Testis (tissue), 3 donors: Measurements from ENCODE around the gene GLYR1. TPM values are rescaled to one million over a fixed set of nuclear protein-coding genes. Genes with fewer than 3 reads are reported as not detected.

Experiments
- DNase-seq: peaks from one replicate; pipeline ENCODE4 v3.0.0-alpha.2; 2019
- H3K27ac ChIP-seq, 2 donors: fragments of 200-600 bp; sonication (generic); one replicate each; pipeline ENCODE4 v1.5.1; 2019
- H3K27me3 ChIP-seq: fragments of 200-600 bp; sonication (generic); one replicate; pipeline ENCODE4 v1.5.1; 2019
- H3K36me3 ChIP-seq: fragments of 200-600 bp; sonication (generic); one replicate; pipeline ENCODE4 v1.5.1; 2017; ENCODE audit warnings: low read depth; ENCODE audit errors: missing control alignments
- H3K4me1 ChIP-seq: fragments of 200-600 bp; sonication (generic); one replicate; pipeline ENCODE4 v1.5.1; 2019
- H3K4me3 ChIP-seq, 2 donors: fragments of 200-600 bp; sonication (generic); one replicate each; pipeline ENCODE4 v1.5.1; 2017 to 2019
- H3K9me3 ChIP-seq: fragments of 200-600 bp; sonication (generic); one replicate; pipeline ENCODE4 v1.5.1; 2017
- POLR2A ChIP-seq: fragments of 450-650 bp; IDR thresholded peaks from one replicate; pipeline ENCODE4 v1.6.1; 2017; ENCODE audit warnings: antibody characterized with exemption, mild to moderate bottlenecking, moderate library complexity
- WGBS, 2 donors: methylation state at CpG; one replicate each; pipeline ENCODE4 v1.1.5; 2018; 5-methylcytosine and 5-hydroxymethylcytosine counted together
- intact Hi-C: fragments of 100-400 bp; cut with DNase I; formaldehyde crosslinking; loops from one replicate; pipeline ENCODE4 v1.15.1; 2023; ENCODE audit warnings: low total_unique reads
- polyA plus RNA-seq: library from polyadenylated mRNA; stranded (reverse); fragments of 350-450 nt; fragmentation: Illumina TruSeq; extraction: RNeasy Lipid Tissue Mini Kit (QIAGEN cat#74804); gene quantifications from one replicate; pipeline ENCODE4 v1.2.3, GENCODE V29; 2014; ENCODE audit warnings: low read depth, low replicate concordance; ENCODE audit not compliant: insufficient read depth
- total RNA-seq, 2 donors: library from RNA; depleted of rRNA; stranded (reverse); fragments of >200 nt; gene quantifications; one replicate each; pipeline ENCODE4 v1.2.3, GENCODE V29; 2016
- TF ChIP-seq, protein P1 (sequence below), 3 experiments: fragments of 450-650 bp in 2 of 3; fragments of 200-600 bp in 1 of 3; sonication (generic) in 1 of 3; IDR thresholded peaks; one replicate each; pipeline ENCODE4 v1.5.1; 2016 to 2019; ENCODE audit warnings: antibody characterized with exemption in 3 of 3, mild to moderate bottlenecking in 2 of 3, moderate library complexity in 1 of 3

The GLYR1 gene
- total and polyA plus RNA-seq, 3 donors from 2014 or later = 66.6 to 83.5 (median 70.5) TPM

DNA sequence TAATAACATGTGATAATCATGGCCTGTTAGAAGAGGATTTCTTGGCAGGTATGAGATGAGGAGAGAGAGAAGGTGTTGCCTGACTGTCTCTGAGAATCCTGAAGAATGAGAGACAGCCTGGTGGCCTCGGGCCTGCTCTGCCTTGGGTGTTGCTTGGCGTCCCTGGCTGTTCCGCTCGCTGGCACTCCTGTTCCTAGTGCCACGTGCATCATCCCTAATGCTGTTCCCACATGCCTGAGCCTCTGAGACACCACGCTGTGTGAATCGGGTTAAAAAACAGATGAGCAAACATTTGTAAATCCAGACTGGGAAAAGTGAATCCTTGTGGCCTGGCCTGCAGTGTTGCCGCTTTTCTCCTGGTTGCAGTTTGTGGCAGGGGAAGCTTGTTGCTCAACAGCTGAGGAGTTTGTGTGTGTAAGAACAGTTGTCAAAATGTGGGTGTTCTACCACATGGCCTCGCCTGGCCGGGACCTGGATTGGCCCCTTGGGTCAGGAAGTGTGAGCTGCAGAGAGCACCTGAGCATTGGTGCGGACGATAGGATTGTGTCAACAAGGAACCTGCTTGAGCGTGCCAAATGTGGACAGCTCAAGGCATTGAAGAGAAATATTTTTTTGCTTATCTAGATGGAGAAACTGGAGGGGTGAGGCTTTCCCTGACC lies 22.2 kb upstream of the GLYR1 start:
- H3K4me1 ChIP-seq = no peaks in the 10 kb centered on the region
- H3K4me3 ChIP-seq = no peak overlapping the region
- H3K27me3 ChIP-seq = no peaks in the 10 kb centered on the region
- no peak overlapping the region for H3K27ac ChIP-seq
- no peaks in the 10 kb centered on the region for H3K36me3 ChIP-seq
- H3K9me3 ChIP-seq = no peaks in the 10 kb centered on the region
- TF ChIP-seq, protein P1, sequence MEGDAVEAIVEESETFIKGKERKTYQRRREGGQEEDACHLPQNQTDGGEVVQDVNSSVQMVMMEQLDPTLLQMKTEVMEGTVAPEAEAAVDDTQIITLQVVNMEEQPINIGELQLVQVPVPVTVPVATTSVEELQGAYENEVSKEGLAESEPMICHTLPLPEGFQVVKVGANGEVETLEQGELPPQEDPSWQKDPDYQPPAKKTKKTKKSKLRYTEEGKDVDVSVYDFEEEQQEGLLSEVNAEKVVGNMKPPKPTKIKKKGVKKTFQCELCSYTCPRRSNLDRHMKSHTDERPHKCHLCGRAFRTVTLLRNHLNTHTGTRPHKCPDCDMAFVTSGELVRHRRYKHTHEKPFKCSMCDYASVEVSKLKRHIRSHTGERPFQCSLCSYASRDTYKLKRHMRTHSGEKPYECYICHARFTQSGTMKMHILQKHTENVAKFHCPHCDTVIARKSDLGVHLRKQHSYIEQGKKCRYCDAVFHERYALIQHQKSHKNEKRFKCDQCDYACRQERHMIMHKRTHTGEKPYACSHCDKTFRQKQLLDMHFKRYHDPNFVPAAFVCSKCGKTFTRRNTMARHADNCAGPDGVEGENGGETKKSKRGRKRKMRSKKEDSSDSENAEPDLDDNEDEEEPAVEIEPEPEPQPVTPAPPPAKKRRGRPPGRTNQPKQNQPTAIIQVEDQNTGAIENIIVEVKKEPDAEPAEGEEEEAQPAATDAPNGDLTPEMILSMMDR (IDR thresholded peaks at IDR 0.05) = no peak
- no peak for TF ChIP-seq POLR2A
- DNase-seq = no peak
- 82 to 85% methylated on average over 13 of the region's 13 CpGs for WGBS, 2 donors
- intact Hi-C loops = no loop called here

DNA sequence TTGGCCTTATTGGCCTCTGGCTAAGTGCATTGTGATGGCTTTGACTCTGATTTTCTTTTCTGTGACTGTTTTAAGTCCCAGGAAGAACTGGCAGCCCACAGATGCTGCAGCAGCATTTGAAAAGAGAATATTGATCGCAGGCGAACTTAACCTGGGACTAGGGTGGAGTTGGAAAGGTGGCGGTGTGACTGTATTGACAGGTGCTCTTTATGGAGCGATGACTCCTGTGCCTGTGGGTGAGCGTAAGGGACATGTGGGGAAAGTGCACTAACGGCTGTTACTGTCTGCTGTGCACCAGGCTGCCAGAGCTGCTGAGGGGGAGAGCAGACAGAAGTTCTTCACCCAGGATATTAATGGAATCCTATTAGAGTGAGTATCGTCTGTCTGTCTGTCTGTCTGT lies 21.4 kb upstream of the GLYR1 start:
- H3K36me3 ChIP-seq = no peaks in the 10 kb centered on the region

DNA sequence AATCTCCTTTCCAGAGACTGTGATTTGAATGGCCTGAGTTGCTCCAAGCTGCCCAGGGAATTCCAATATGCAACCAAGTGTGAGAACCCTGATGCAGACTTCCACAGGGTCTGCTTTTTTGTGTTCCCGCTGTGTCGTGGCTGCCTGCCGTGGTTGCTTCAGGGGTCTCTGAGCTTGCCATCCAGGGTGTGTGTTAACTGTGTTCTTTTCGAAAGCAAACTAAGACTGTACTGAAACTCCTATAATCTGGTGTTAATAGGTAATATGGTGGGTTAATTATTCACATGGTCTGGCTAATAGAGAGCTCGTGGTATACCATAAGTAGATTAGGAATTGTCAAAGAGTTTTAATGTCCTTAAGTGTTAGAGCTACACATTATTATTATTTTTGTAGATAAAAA lies 20.9 kb upstream of the GLYR1 start:
- no peaks in the 10 kb centered on the region for H3K9me3 ChIP-seq
- no peaks in the 10 kb centered on the region for H3K4me1 ChIP-seq
- intact Hi-C loops = no loop called here
- WGBS, 2 donors = 95% methylated on average over 5 of the region's 5 CpGs
- no peak for DNase-seq
- H3K27ac ChIP-seq = no peak overlapping the region
- H3K36me3 ChIP-seq = no peaks in the 10 kb centered on the region
- H3K4me3 ChIP-seq = no peak overlapping the region
- no peaks in the 10 kb centered on the region for H3K27me3 ChIP-seq
- TF ChIP-seq, protein P1 (IDR thresholded peaks at IDR 0.05) = no peak
- TF ChIP-seq POLR2A = no peak

More for the DNA sequence above, 21.4 kb upstream of the GLYR1 start:
- intact Hi-C loops = no loop called here
- Histone ChIP-seq H3K27me3 (no peaks in the 10 kb centered on the region), H3K4me3 (no peak overlapping the region), H3K4me1 (no peaks in the 10 kb centered on the region), H3K27ac (no peak overlapping the region), H3K9me3 (no peaks in the 10 kb centered on the region)
- 86 to 95% methylated on average over 7 of the region's 7 CpGs for WGBS, 2 donors
- DNase-seq = no peak
- TF ChIP-seq, protein P1 (IDR thresholded peaks at IDR 0.05) = no peak
- TF ChIP-seq POLR2A = no peak

DNA sequence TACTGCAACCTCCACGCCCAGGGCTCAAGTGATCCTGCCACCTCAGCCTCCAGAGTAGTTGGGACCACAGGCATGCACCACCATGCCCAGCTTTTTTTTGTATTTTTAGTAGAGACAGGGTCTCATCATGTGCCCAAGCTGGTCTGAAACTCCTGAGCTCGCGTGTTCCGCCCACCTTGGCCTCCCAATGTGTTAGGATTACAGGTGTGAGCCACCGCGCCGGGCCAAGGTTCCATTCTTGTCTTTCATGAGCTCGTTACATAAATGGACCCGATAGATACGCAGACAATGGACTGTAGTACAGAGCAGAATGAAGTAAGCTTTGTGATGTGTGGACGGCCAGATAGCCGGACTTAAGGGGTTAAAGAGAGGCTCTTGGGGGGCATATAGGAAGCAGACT lies 19.5 kb upstream of the GLYR1 start:
- no peaks in the 10 kb centered on the region for H3K4me1 ChIP-seq
- no peak overlapping the region for H3K4me3 ChIP-seq
- no peaks in the 10 kb centered on the region for H3K9me3 ChIP-seq
- TF ChIP-seq, protein P1 (IDR thresholded peaks at IDR 0.05) = no peak
- no peak for TF ChIP-seq POLR2A
- H3K27me3 ChIP-seq = no peaks in the 10 kb centered on the region
- no peak overlapping the region for H3K27ac ChIP-seq
- intact Hi-C loops = no loop called here
- DNase-seq = no peak
- no peaks in the 10 kb centered on the region for H3K36me3 ChIP-seq
- 94 to 98% methylated on average over 12 of the region's 12 CpGs for WGBS, 2 donors

DNA sequence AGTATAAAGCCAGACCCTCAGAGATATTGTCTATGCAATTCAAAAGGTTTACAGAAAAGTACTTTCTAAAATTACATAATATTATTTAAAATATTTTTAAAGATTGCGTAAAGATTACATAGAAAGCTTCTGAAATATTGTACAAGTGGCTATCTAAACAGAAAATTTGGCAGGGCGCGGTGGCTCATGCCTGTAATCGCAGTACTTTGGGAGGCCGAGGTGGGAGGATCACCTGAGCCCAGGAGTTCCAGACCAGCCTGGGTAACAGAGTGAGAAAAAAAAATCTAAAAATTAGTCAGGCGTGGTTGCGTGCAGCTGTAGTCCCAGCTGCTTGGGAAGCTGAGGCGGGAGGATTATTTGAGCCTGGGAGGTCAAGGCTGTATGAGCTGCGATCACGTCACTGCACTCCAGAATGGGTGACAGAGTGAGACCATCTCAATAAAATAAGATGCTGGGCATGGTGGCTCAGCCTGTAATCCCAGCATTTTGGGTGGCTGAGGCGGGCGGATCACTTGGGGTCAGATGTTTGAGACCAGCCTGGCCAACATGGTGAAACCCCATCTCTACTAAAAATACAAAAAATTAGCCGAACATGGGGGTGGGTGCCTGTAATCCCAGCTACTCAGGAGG lies 18.3 kb upstream of the GLYR1 start:
- no peak overlapping the region for H3K4me3 ChIP-seq
- WGBS, 2 donors = 88 to 93% methylated on average over 13 of the region's 13 CpGs
- no peak for DNase-seq
- intact Hi-C loops = no loop called here
- TF ChIP-seq, protein P1 (IDR thresholded peaks at IDR 0.05) = no peak
- no peak for TF ChIP-seq POLR2A
- no peaks in the 10 kb centered on the region for H3K36me3 ChIP-seq
- no peak overlapping the region for H3K27ac ChIP-seq
- H3K27me3 ChIP-seq = no peaks in the 10 kb centered on the region
- no peaks in the 10 kb centered on the region for H3K9me3 ChIP-seq
- H3K4me1 ChIP-seq = no peaks in the 10 kb centered on the region
